ENCODE results near the gene MAP3K20. TPM values are rescaled to one million over a fixed set of nuclear protein-coding genes. Genes with fewer than 3 reads are reported as not detected.
A peak's percentile ranks its signal among the peaks of the same experiment; 100 is the strongest.
"Not testable (repeated sequence)": the region's sequence is repeated elsewhere in the genome, so short reads cannot be mapped to it uniquely, and the experiment has no call there.

The MAP3K20 gene
- total RNA-seq, 1 donor, result 136 TPM

- H3K4me3 ChIP-seq (ENCODE audit: low read depth, low read length), result no peak overlapping the region
- DNase-seq (ENCODE audit: low read depth), result no peak
- TF ChIP-seq, protein P1, sequence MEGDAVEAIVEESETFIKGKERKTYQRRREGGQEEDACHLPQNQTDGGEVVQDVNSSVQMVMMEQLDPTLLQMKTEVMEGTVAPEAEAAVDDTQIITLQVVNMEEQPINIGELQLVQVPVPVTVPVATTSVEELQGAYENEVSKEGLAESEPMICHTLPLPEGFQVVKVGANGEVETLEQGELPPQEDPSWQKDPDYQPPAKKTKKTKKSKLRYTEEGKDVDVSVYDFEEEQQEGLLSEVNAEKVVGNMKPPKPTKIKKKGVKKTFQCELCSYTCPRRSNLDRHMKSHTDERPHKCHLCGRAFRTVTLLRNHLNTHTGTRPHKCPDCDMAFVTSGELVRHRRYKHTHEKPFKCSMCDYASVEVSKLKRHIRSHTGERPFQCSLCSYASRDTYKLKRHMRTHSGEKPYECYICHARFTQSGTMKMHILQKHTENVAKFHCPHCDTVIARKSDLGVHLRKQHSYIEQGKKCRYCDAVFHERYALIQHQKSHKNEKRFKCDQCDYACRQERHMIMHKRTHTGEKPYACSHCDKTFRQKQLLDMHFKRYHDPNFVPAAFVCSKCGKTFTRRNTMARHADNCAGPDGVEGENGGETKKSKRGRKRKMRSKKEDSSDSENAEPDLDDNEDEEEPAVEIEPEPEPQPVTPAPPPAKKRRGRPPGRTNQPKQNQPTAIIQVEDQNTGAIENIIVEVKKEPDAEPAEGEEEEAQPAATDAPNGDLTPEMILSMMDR (IDR thresholded peaks at IDR 0.05; ENCODE audit: insufficient read depth, low read depth, low read length), result no peak
Measured at GRCh38 chr2:173119069-173119807, 43.6 kb downstream of the MAP3K20 start.

DNA sequence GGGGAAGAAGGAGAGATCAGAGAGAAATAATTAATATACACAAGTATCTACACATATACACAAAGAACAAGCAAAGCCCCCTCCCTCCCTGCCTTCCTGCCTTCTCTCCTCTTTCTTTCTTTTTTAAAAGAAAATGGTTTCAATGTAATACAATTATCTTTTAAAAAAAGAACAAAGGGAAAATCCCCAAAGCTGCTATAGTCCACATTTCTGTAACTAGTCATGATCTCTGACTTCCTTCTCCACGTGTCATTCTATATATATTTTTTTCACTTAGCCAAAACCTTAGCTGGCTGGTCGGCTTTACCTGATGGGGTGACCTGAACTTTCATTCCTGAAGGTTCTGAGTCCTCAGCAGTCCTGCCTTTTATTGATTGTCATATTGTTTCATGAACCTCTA lies 44.3 kb downstream of the MAP3K20 start:
- H3K4me3 ChIP-seq (ENCODE audit: low read depth, low read length), result no peak overlapping the region
- TF ChIP-seq, protein P1 (IDR thresholded peaks at IDR 0.05; ENCODE audit: insufficient read depth, low read depth, low read length), result no peak
- DNase-seq (ENCODE audit: low read depth), result no peak

DNA sequence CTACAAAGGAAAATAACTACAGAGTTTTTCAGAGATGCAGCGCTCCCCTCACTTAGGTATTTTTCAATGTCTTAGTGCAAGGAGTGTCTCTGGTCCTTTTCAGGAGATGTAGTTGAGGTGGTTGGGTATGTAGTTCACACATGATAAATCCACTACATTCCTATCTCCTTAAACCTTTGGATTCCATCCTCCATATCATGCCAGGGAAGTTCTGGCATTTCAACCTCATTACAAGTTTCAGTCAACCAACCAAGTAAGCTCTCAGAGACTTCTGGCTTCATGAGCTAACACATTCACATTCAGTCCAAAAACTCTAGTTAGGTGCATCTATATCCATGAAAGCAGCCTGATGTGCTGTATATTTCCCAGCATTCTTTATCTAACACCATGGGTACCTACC lies 47.3 kb downstream of the MAP3K20 start:
- no peak overlapping the region for H3K4me3 ChIP-seq (ENCODE audit: low read depth, low read length)
- TF ChIP-seq, protein P1 (IDR thresholded peaks at IDR 0.05; ENCODE audit: insufficient read depth, low read depth, low read length), result no peak
- no peak for DNase-seq (ENCODE audit: low read depth)

- no peak overlapping the region for H3K4me3 ChIP-seq (ENCODE audit: low read depth, low read length)
- no peak for DNase-seq (ENCODE audit: low read depth)
- TF ChIP-seq, protein P1 (IDR thresholded peaks at IDR 0.05; ENCODE audit: insufficient read depth, low read depth, low read length), result no peak
Measured at GRCh38 chr2:173124441-173124840, 48.8 kb downstream of the MAP3K20 start.

- peak; percentile 71 for DNase-seq (ENCODE audit: low read depth)
- H3K4me3 ChIP-seq (ENCODE audit: low read depth, low read length), result no peak overlapping the region
- TF ChIP-seq, protein P1 (IDR thresholded peaks at IDR 0.05; ENCODE audit: insufficient read depth, low read depth, low read length), result no peak
Measured at GRCh38 chr2:173126819-173127218, 51.2 kb downstream of the MAP3K20 start.

GRCh38 chr2:173128132-173128531 lies 52.5 kb downstream of the MAP3K20 start:
- not testable (repeated sequence) for H3K4me3 ChIP-seq (ENCODE audit: low read depth, low read length); DNase-seq (ENCODE audit: low read depth)

DNA sequence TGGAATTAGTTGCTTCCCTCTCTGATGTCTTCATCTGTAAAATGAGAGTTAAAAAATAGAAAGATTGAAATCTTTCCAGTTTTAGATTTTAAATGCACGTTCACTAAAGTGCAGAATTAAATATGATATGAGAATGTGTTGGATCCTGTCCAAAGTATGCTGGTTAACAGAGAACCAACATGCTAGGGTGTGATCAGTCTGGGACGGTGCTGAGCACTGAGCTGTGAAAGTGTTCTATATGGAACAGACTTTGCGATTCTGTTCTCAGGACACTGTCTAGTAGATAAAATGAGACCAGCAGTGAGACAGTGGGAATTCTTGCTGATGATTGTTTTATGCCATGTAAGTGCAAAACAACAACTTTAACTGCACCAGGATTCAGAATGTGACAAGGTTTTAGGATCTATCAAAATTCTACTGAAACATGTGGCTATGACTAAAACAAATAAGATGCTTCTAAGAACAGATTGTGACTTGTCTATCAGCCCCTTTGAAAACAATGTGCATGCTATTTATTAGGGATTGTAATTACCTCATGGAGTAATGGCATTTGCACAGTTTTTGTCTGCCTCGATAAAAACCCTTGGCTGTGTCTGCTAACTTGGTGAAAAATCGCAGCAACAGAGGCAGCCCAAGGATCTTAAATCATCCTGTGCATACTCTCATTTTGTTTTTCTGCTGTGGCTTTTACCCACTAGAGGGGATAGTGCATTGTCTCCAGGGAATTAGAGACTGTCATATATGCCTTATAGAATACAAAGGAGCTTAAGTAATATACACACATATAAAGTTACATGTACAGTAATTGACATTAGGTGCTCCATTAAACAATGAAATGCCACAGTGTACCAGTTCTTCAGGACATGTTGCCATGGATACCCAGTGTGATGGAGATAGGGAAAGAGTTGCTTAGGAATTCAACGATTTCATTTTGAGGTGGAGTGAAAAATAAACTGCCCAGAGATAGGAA lies 55.1 kb downstream of the MAP3K20 start:
- TF ChIP-seq, protein P1 (IDR thresholded peaks at IDR 0.05; ENCODE audit: insufficient read depth, low read depth, low read length), result no peak
- DNase-seq (ENCODE audit: low read depth), result no peak
- H3K4me3 ChIP-seq (ENCODE audit: low read depth, low read length), result no peak overlapping the region
